HG03064 (cell line): Measurements from ENCODE around the gene COQ9.
A peak's percentile ranks its signal among the peaks of the same experiment; 100 is the strongest.
"Not testable (repeated sequence)": the region's sequence is repeated elsewhere in the genome, so short reads cannot be mapped to it uniquely, and the experiment has no call there.

Experiments used
- ATAC-seq: cut with Tn5 transposase; IDR thresholded peaks from one replicate; pipeline ENCODE4 v1.9.1; 2021; ENCODE audit warnings: low read depth; ENCODE audit not compliant: unreplicated experiment

Gene COQ9

GRCh38 chr16:57484515-57485005, 37.3 kb downstream of the COQ9 start:
- ATAC-seq: no peak

GRCh38 chr16:57485091-57485915, 38.0 kb downstream of the COQ9 start:
- ATAC-seq: no peak

- peak; percentile 80 for ATAC-seq
Observed at GRCh38 chr16:57485916-57486857, 38.9 kb downstream of the COQ9 start, which contains the start of gene DOK4. Gene DOK4 (minus strand): TSS chr16:57486493. CDS start chr16:57479507, 6,986 bp downstream.

- no peak for ATAC-seq
Observed at GRCh38 chr16:57486858-57487834, 39.9 kb downstream of the COQ9 start.

- no peak for ATAC-seq
Observed at GRCh38 chr16:57489229-57489628, 42.0 kb downstream of the COQ9 start.

GRCh38 chr16:57493767-57494166, 46.5 kb downstream of the COQ9 start:
- no peak for ATAC-seq

- no peak for ATAC-seq
Observed at GRCh38 chr16:57497121-57497520, 49.8 kb downstream of the COQ9 start.

- ATAC-seq: no peak
Observed at GRCh38 chr16:57498031-57498430, 50.8 kb downstream of the COQ9 start.

GRCh38 chr16:57499941-57500340, 52.7 kb downstream of the COQ9 start:
- ATAC-seq: not testable (repeated sequence)

- no peak for ATAC-seq
Observed at GRCh38 chr16:57500578-57501111, 53.4 kb downstream of the COQ9 start.

- no peak for ATAC-seq
Observed at GRCh38 chr16:57501492-57501891, 54.2 kb downstream of the COQ9 start.

- ATAC-seq: no peak
Observed at GRCh38 chr16:57502048-57502775, 54.9 kb downstream of the COQ9 start.

GRCh38 chr16:57503366-57503765, 56.1 kb downstream of the COQ9 start:
- no peak for ATAC-seq

- ATAC-seq: no peak
Observed at GRCh38 chr16:57504001-57504400, 56.7 kb downstream of the COQ9 start.

- ATAC-seq: no peak
Observed at GRCh38 chr16:57504491-57504890, 57.2 kb downstream of the COQ9 start.

- no peak for ATAC-seq
Observed at GRCh38 chr16:57505169-57505568, 57.9 kb downstream of the COQ9 start.

- no peak for ATAC-seq
Observed at GRCh38 chr16:57507136-57508034, 60.1 kb downstream of the COQ9 start.

- ATAC-seq: no peak
Observed at GRCh38 chr16:57508035-57508425, 60.8 kb downstream of the COQ9 start.
